IMR-90 (cell line): Measurements from ENCODE around the gene PIGN. TPM values are rescaled to one million over a fixed set of nuclear protein-coding genes. Genes with fewer than 3 reads are reported as not detected.

ENCODE experiments used
- ATAC-seq: fragments of 200-7000 bp; cut with Tn5 transposase; 2 replicates; pipeline ENCODE4 v1.9.1; 2020; ENCODE audit warnings: low read depth, mild to moderate bottlenecking, moderate library complexity
- BruUV-seq: library from RNA; stranded (reverse); fragments of 400-500 nt; replicated peaks from 2 replicates; lab custom pipeline; 2021; lab: Mats Ljungman, UMichigan
- CTCF ChIA-PET: fragments of 300-600 bp; formaldehyde crosslinking; extraction: SDS; loops from one replicate; lab custom pipeline; 2021; ENCODE audit warnings: antibody characterized with exemption; lab: Yijun Ruan, JAX
- POLR2A ChIA-PET: fragments of 300-600 bp; sonication (Branson Sonifier 250); formaldehyde crosslinking; loops from one replicate; lab custom pipeline; 2022; ENCODE audit warnings: antibody characterized with exemption; ENCODE audit not compliant: unreplicated experiment; lab: Charles Lee
- DNase-seq: peaks from one replicate; pipeline ENCODE4 v3.0.0; 2013
- H2AFZ ChIP-seq: replicated peaks from 2 replicates; pipeline ENCODE3; 2013; ENCODE audit warnings: low read length, mild to moderate bottlenecking; ENCODE audit not compliant: poor library complexity
- H2AK5ac ChIP-seq: 2 replicates; pipeline ENCODE4 v1.6.1; 2013; ENCODE audit warnings: low read depth, low read length, inconsistent platforms
- H2AK9ac ChIP-seq: replicated peaks from 2 replicates; pipeline ENCODE3; 2013; ENCODE audit warnings: mild to moderate bottlenecking, low read depth, low read length, moderate library complexity; ENCODE audit not compliant: poor library complexity
- H2BK120ac ChIP-seq: 2 replicates; pipeline ENCODE4 v1.6.1; 2013; ENCODE audit warnings: low read depth, low read length, inconsistent platforms
- H2BK15ac ChIP-seq: 3 replicates; pipeline ENCODE4 v1.6.1; 2013; ENCODE audit warnings: low read depth, low read length, inconsistent platforms
- H2BK20ac ChIP-seq: 2 replicates; pipeline ENCODE4 v1.6.1; 2013; ENCODE audit warnings: low read depth, mild to moderate bottlenecking, inconsistent platforms, low read length, moderate library complexity
- H2BK5ac ChIP-seq: 2 replicates; pipeline ENCODE4 v1.6.1; 2013; ENCODE audit warnings: mild to moderate bottlenecking, low read depth, low read length, inconsistent platforms; ENCODE audit not compliant: poor library complexity, severe bottlenecking
- H3K14ac ChIP-seq: replicated peaks from 2 replicates; pipeline ENCODE4 v1.6.1; 2013; ENCODE audit warnings: low read depth, low read length, inconsistent platforms
- H3K18ac ChIP-seq: 2 replicates; pipeline ENCODE4 v1.6.1; 2013; ENCODE audit warnings: low read depth, low read length, control low read depth
- H3K23ac ChIP-seq: 2 replicates; pipeline ENCODE4 v1.6.1; 2013; ENCODE audit warnings: low read depth, low read length, inconsistent platforms
- H3K27ac ChIP-seq: 2 replicates; pipeline ENCODE4 v1.5.1; 2013; ENCODE audit warnings: mild to moderate bottlenecking, control low read depth, low read length; ENCODE audit not compliant: insufficient read depth
- H3K27me3 ChIP-seq: 2 replicates; pipeline ENCODE4 v1.6.1; 2013; ENCODE audit warnings: low read length; ENCODE audit not compliant: control insufficient read depth, insufficient read depth
- H3K36me3 ChIP-seq: 2 replicates; pipeline ENCODE4 v1.6.1; 2013; ENCODE audit warnings: low read length, mixed read lengths; ENCODE audit not compliant: control insufficient read depth, insufficient read depth
- H3K4ac ChIP-seq: 2 replicates; pipeline ENCODE4 v1.6.1; 2013; ENCODE audit warnings: low read depth, low read length, inconsistent platforms
- H3K4me1 ChIP-seq: 2 replicates; pipeline ENCODE4 v1.6.1; 2013; ENCODE audit warnings: low read length, mixed read lengths; ENCODE audit not compliant: control insufficient read depth, insufficient read depth
- H3K4me2 ChIP-seq: 2 replicates; pipeline ENCODE4 v1.6.1; 2013; ENCODE audit warnings: low read depth, mild to moderate bottlenecking, control low read depth, low read length, moderate library complexity
- H3K4me3 ChIP-seq: 2 replicates; pipeline ENCODE4 v1.5.1; 2013; ENCODE audit warnings: low read depth, mild to moderate bottlenecking, control low read depth, low read length, moderate library complexity; ENCODE audit not compliant: insufficient read depth
- H3K56ac ChIP-seq: 2 replicates; pipeline ENCODE4 v1.6.1; 2013; ENCODE audit warnings: low read length, inconsistent platforms; ENCODE audit not compliant: insufficient read depth; ENCODE audit errors: extremely low read depth
- H3K79me1 ChIP-seq, 2 experiments: 2 replicates each; pipeline ENCODE4 v1.6.1; 2013; ENCODE audit warnings: low read length in 2 of 2, inconsistent platforms in 1 of 2, low read depth in 1 of 2
- H3K9ac ChIP-seq: 2 replicates; pipeline ENCODE4 v1.6.1; 2013; ENCODE audit warnings: low read depth, low read length, control low read depth
- H3K9me1 ChIP-seq: 2 replicates; pipeline ENCODE4 v1.6.1; 2013; ENCODE audit warnings: low read length, inconsistent platforms; ENCODE audit not compliant: insufficient read depth
- H3K9me3 ChIP-seq: 2 replicates; pipeline ENCODE4 v1.6.1; 2013; ENCODE audit warnings: low read length; ENCODE audit not compliant: control insufficient read depth, insufficient read depth
- H4K20me1 ChIP-seq: 2 replicates; pipeline ENCODE4 v1.6.1; 2013; ENCODE audit warnings: low read length, inconsistent platforms; ENCODE audit not compliant: insufficient read depth
- H4K5ac ChIP-seq: 2 replicates; pipeline ENCODE4 v1.6.1; 2013; ENCODE audit warnings: mild to moderate bottlenecking, low read depth, low read length, control low read depth
- H4K8ac ChIP-seq, 2 experiments: 2 replicates each; pipeline ENCODE4 v1.6.1; 2013; ENCODE audit warnings: low read depth in 2 of 2, low read length in 2 of 2, control low read depth in 1 of 2, inconsistent platforms in 1 of 2
- H4K91ac ChIP-seq: 2 replicates; pipeline ENCODE4 v1.6.1; 2013; ENCODE audit warnings: low read depth, low read length, inconsistent platforms; ENCODE audit not compliant: insufficient read depth
- FOS ChIP-seq: fragments of 150-350 bp; IDR thresholded peaks from 2 replicates; pipeline ENCODE4 v1.6.1; 2016; ENCODE audit warnings: low read depth, low read length
- MAFK ChIP-seq: IDR thresholded peaks from 2 replicates; pipeline ENCODE4 v1.6.1; 2012; ENCODE audit warnings: low read depth, low read length, improper control_type of control experiment
- MAZ ChIP-seq: IDR thresholded peaks from 2 replicates; pipeline ENCODE4 v1.6.1; 2012; ENCODE audit warnings: low read depth, mild to moderate bottlenecking, low read length, improper control_type of control experiment, moderate library complexity, borderline replicate concordance
- POLR2A ChIP-seq: IDR thresholded peaks from 2 replicates; pipeline ENCODE4 v1.6.1; 2012; ENCODE audit warnings: mild to moderate bottlenecking, low read depth, low read length
- RAD21 ChIP-seq: IDR thresholded peaks from 2 replicates; pipeline ENCODE4 v1.6.1; 2012; ENCODE audit warnings: low read length, improper control_type of control experiment
- RCOR1 ChIP-seq: IDR thresholded peaks from 2 replicates; pipeline ENCODE4 v1.6.1; 2012; ENCODE audit warnings: mild to moderate bottlenecking, low read length, improper control_type of control experiment; ENCODE audit not compliant: insufficient replicate concordance
- RFX5 ChIP-seq: IDR thresholded peaks from 2 replicates; pipeline ENCODE4 v1.8.0; 2012; ENCODE audit warnings: low read depth, mild to moderate bottlenecking, low read length, moderate library complexity
- SMC3 ChIP-seq: fragments of 150-350 bp; IDR thresholded peaks from 2 replicates; pipeline ENCODE4 v1.6.1; 2016; ENCODE audit warnings: low read depth, mild to moderate bottlenecking, antibody characterized with exemption, low read length, moderate library complexity
- WGBS, 2 experiments: methylation state at CpG; one replicate each; pipeline versions ENCODE4 v1.1.5 to v1.1.7; 2013; ENCODE audit warnings: missing lambda C conversion rate in 2 of 2; ENCODE audit not compliant: insufficient read length in 1 of 2; ENCODE audit errors: extremely low coverage in 2 of 2; 5-methylcytosine and 5-hydroxymethylcytosine counted together
- dilution Hi-C: fragments of 300-500 bp; cut with HindIII; formaldehyde crosslinking; loops from one replicate; pipeline ENCODE4 v1.14.3; 2018; ENCODE audit warnings: low sequenced_read_pairs; ENCODE audit not compliant: unreplicated experiment
- in situ Hi-C: fragments of 300-500 bp; cut with MboI; formaldehyde crosslinking; loops from 3 replicates; pipeline ENCODE4 v1.14.3; 2019; ENCODE audit warnings: low sequenced_read_pairs, inconsistent platforms, mixed read lengths
- intact Hi-C: fragments of 100-400 bp; cut with micrococcal nuclease; formaldehyde crosslinking; loops from 2 replicates; pipeline ENCODE4 v1.10.0; 2022
- polyA plus RNA-seq, 3 experiments: library from polyadenylated mRNA; depleted of rRNA; stranded (reverse); fragments of >200 nt; gene quantifications; 2 replicates each; pipeline ENCODE4 v1.2.3, GENCODE V29; 2012; ENCODE audit warnings: low replicate concordance in 1 of 3
- total RNA-seq: library from RNA; depleted of rRNA; stranded (reverse); fragments of >200 nt; gene quantifications from 2 replicates; pipeline ENCODE4 v1.2.3, GENCODE V29; 2012
- TF ChIP-seq, protein P1 (sequence below): fragments of 150-350 bp; IDR thresholded peaks from 2 replicates; pipeline ENCODE4 v1.6.1; 2016; ENCODE audit warnings: low read depth, mild to moderate bottlenecking, low read length, moderate library complexity, borderline replicate concordance
- TF ChIP-seq, protein P2 (sequence below): conservative IDR thresholded peaks from 2 replicates; pipeline ENCODE4 v1.5.1; 2012; ENCODE audit warnings: mild to moderate bottlenecking, low read depth, low read length, improper control_type of control experiment
- TF ChIP-seq, protein P3 (sequence below): fragments of 150-350 bp; IDR thresholded peaks from 2 replicates; pipeline ENCODE4 v1.6.1; 2017; ENCODE audit warnings: mild to moderate bottlenecking, antibody characterized with exemption, low read length, low read depth

The PIGN gene
- total and polyA plus RNA-seq, 2 of the 4 experiments (the other 2 are of a cell fraction): 9.0 to 17.9 TPM

DNA sequence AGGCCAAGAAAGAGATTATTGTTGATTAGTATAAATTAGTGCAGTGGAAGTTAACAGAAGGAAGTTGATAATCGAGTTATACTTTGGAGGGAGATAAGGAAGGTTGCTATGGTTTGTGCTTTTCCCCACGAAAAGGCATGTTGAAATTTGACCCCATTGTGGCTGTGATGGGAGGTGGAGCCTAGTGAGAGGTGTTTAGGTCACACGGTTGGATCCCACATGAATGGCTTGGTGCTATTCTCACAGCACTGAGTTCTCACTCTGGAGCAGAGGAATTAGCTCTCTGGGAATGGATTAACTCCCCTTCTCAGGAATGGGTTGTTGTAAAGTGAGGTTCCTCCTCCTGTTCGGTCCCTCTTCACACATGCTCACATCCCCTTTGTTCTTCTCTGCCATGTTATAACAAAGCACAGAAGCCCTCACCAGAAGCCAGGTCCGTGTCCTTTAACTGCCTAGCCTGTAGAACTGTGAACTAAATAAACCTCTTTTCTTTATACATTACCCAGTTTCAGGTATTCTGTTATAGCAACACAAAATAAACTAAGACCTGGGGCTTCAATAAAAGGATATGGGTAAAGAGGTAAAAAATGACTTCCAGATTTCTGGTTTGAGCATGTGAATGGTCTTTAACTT, 21.9 kb downstream of the PIGN start:
- in situ Hi-C loops: no loop called here
- TF ChIP-seq POLR2A (no peak), MAFK (no peak), SMC3 (no peak), FOS (no peak), RFX5 (no peak), RCOR1 (no peak), RAD21 (no peak), MAZ (no peak)
- TF ChIP-seq, protein P1, sequence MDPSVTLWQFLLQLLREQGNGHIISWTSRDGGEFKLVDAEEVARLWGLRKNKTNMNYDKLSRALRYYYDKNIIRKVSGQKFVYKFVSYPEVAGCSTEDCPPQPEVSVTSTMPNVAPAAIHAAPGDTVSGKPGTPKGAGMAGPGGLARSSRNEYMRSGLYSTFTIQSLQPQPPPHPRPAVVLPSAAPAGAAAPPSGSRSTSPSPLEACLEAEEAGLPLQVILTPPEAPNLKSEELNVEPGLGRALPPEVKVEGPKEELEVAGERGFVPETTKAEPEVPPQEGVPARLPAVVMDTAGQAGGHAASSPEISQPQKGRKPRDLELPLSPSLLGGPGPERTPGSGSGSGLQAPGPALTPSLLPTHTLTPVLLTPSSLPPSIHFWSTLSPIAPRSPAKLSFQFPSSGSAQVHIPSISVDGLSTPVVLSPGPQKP: no peak
- TF ChIP-seq, protein P2, sequence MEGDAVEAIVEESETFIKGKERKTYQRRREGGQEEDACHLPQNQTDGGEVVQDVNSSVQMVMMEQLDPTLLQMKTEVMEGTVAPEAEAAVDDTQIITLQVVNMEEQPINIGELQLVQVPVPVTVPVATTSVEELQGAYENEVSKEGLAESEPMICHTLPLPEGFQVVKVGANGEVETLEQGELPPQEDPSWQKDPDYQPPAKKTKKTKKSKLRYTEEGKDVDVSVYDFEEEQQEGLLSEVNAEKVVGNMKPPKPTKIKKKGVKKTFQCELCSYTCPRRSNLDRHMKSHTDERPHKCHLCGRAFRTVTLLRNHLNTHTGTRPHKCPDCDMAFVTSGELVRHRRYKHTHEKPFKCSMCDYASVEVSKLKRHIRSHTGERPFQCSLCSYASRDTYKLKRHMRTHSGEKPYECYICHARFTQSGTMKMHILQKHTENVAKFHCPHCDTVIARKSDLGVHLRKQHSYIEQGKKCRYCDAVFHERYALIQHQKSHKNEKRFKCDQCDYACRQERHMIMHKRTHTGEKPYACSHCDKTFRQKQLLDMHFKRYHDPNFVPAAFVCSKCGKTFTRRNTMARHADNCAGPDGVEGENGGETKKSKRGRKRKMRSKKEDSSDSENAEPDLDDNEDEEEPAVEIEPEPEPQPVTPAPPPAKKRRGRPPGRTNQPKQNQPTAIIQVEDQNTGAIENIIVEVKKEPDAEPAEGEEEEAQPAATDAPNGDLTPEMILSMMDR: no peak
- TF ChIP-seq, protein P3, sequence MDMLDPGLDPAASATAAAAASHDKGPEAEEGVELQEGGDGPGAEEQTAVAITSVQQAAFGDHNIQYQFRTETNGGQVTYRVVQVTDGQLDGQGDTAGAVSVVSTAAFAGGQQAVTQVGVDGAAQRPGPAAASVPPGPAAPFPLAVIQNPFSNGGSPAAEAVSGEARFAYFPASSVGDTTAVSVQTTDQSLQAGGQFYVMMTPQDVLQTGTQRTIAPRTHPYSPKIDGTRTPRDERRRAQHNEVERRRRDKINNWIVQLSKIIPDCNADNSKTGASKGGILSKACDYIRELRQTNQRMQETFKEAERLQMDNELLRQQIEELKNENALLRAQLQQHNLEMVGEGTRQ: no peak
- CTCF ChIA-PET: interaction anchor here (1.0 kb wide), 1 partner anchor 35 kb away, joined by 5 read pairs; no protein-coding TSS in a partner anchor

More for the DNA sequence above, 21.9 kb downstream of the PIGN start:
- Histone ChIP-seq H4K5ac (no peak overlapping the region), H3K56ac (no peak overlapping the region), H3K9ac (no peak overlapping the region), H2BK20ac (no peak overlapping the region), H3K4ac (no peak overlapping the region), H3K79me1 (peaks cover 0 to 3% of the 10 kb centered on the region in 2 experiments; a peak in 1 of 4 replicates), H3K9me3 (no peaks in the 10 kb centered on the region), H3K23ac (peak overlapping the region; percentile 49; the same call in 1 of the 2 replicates), H3K14ac (no peak overlapping the region), H3K4me2 (no peak overlapping the region), H3K4me1 (no peaks in the 10 kb centered on the region), H2BK15ac (no peak overlapping the region), H2BK120ac (no peak overlapping the region), H4K91ac (no peak overlapping the region), H3K27me3 (no peaks in the 10 kb centered on the region), H2BK5ac (no peak overlapping the region), H2AK9ac (no peak overlapping the region), H2AFZ (no peak overlapping the region), H2AK5ac (no peak overlapping the region), H3K4me3 (no peak overlapping the region), H4K20me1 (no peaks in the 10 kb centered on the region), H3K27ac (no peak overlapping the region), H3K9me1 (no peaks in the 10 kb centered on the region), H4K8ac (no peak overlapping the region), H3K36me3 (no peaks in the 10 kb centered on the region; the same call in 1 of the 2 replicates), H3K18ac (no peak overlapping the region)
- intact Hi-C loops (no loop called here), dilution Hi-C loops (no loop called here)
- DNase-seq: no peak
- no TSS peak for BruUV-seq
- no peak for ATAC-seq
- WGBS, 2 experiments: 75% methylated on average over 1 of the region's 5 CpGs; no CpG with 5 or more reads in 1 of the 2 experiments
- POLR2A ChIA-PET: no interaction called here
